Activated CD8-positive, alpha-beta T cell treated with anti-CD3 and anti-CD28 coated beads for 36 hours (primary cell): Measurements from ENCODE around the gene NEK9. TPM values are rescaled to one million over a fixed set of nuclear protein-coding genes. Genes with fewer than 3 reads are reported as not detected.

Source experiments
- ATAC-seq: fragments of 200-7000 bp; cut with Tn5 transposase; one replicate; pipeline ENCODE4 v1.10.0; 2021; ENCODE audit warnings: mild to moderate bottlenecking, moderate library complexity
- CTCF ChIA-PET: fragments of 350-600 bp; sonication (Branson Sonifier 250); formaldehyde crosslinking; loops from one replicate; lab custom pipeline; 2021; ENCODE audit warnings: antibody characterized with exemption; lab: Charles Lee
- POLR2A ChIA-PET: fragments of 350-600 bp; sonication (Branson Sonifier 250); formaldehyde crosslinking; loops from one replicate; lab custom pipeline; 2021; ENCODE audit warnings: antibody characterized with exemption; lab: Charles Lee
- DNase-seq: peaks from one replicate; pipeline ENCODE4 v3.0.0-alpha.2; 2020
- H3K27ac Mint-ChIP-seq: one replicate; pipeline ENCODE4 v1.8.0; 2021; ENCODE audit warnings: mild to moderate bottlenecking, mixed read lengths
- H3K27me3 Mint-ChIP-seq: one replicate; pipeline ENCODE4 v1.8.0; 2021; ENCODE audit warnings: mixed read lengths
- H3K36me3 Mint-ChIP-seq: one replicate; pipeline ENCODE4 v1.8.0; 2021; ENCODE audit warnings: low read depth, mixed read lengths
- H3K4me1 Mint-ChIP-seq: one replicate; pipeline ENCODE4 v1.8.0; 2021; ENCODE audit warnings: low read depth, mixed read lengths
- H3K4me3 Mint-ChIP-seq: one replicate; pipeline ENCODE4 v1.8.0; 2021; ENCODE audit warnings: mild to moderate bottlenecking, moderate library complexity, mixed read lengths
- H3K9me3 Mint-ChIP-seq: one replicate; pipeline ENCODE4 v1.8.0; 2021; ENCODE audit warnings: mixed read lengths
- CTCF ChIP-seq: fragments of 200-600 bp; IDR thresholded peaks from one replicate; pipeline ENCODE4 v1.8.0; 2022; ENCODE audit warnings: antibody characterized with exemption, mild to moderate bottlenecking
- intact Hi-C: fragments of 100-400 bp; cut with micrococcal nuclease; formaldehyde crosslinking; loops from one replicate; pipeline ENCODE4 v1.10.0; 2022
- total RNA-seq, 2 experiments: library from RNA; stranded (reverse); gene quantifications; one replicate each; pipeline ENCODE4 v1.2.3, GENCODE V29; 2021

Gene NEK9
- total RNA-seq, 2 experiments from 2014 or later = 54.9 to 59.5 TPM

GRCh38 chr14:75050852-75051555 lies 75.8 kb downstream of the NEK9 start, which contains the start of gene MLH3:
TSS of gene MLH3 (minus strand) at chr14:75051467. CDS start at chr14:75049655, 1,812 bp downstream.
- intact Hi-C loops = no loop called here
- Mint-ChIP-seq H3K4me1 (peaks cover 56% of the 10 kb centered on the region), H3K4me3 (peak within 1 kb of the TSS; percentile 84), H3K36me3 (peaks cover 68% of the 10 kb centered on the region), H3K27me3 (no peaks in the 10 kb centered on the region), H3K9me3 (no peaks in the 10 kb centered on the region), H3K27ac (peak within 1 kb of the TSS; percentile 91)
- DNase-seq (peak; percentile 81), ATAC-seq (peak; percentile 80)
- no peak for TF ChIP-seq CTCF
- CTCF ChIA-PET = interaction anchor here (1.6 to 5.5 kb wide), 4 partner anchors 12 to 190 kb away, joined by 5 to 28 read pairs (median 8); partner anchors contain the start of gene ACYP1
- POLR2A ChIA-PET = interaction anchor here (1.6 kb wide), 1 partner anchor 13 kb away, joined by 8 read pairs; the partner anchor contains the start of gene ACYP1

GRCh38 chr14:75049731-75050201 lies 77.1 kb downstream of the NEK9 start:
- ChIA-PET POLR2A (interaction anchor here (0.7 to 1.6 kb wide), 5 partner anchors 13 to 1286 kb away, joined by 3 to 5 read pairs (median 4); partner anchors contain the start of genes ACYP1 and ZC2HC1C), CTCF (interaction anchor here (1.3 to 5.5 kb wide), 4 partner anchors 13 to 145 kb away, joined by 4 to 28 read pairs (median 8); partner anchors contain the start of gene ACYP1)
- intact Hi-C loops = no loop called here
- peaks cover 62% of the 10 kb centered on the region for H3K4me1 Mint-ChIP-seq
- H3K4me3 Mint-ChIP-seq = peak overlapping the region; percentile 84
- DNase-seq = no peak
- no peaks in the 10 kb centered on the region for H3K27me3 Mint-ChIP-seq
- H3K9me3 Mint-ChIP-seq = no peaks in the 10 kb centered on the region
- no peak for TF ChIP-seq CTCF
- no peak overlapping the region for H3K27ac Mint-ChIP-seq
- H3K36me3 Mint-ChIP-seq = peaks cover 63% of the 10 kb centered on the region
- ATAC-seq = no peak

- Mint-ChIP-seq H3K36me3 (peaks cover 62% of the 10 kb centered on the region), H3K27ac (no peak overlapping the region), H3K9me3 (no peaks in the 10 kb centered on the region), H3K4me3 (no peak overlapping the region), H3K4me1 (peaks cover 66% of the 10 kb centered on the region), H3K27me3 (no peaks in the 10 kb centered on the region)
- ATAC-seq = no peak
- POLR2A ChIA-PET = interaction anchor here (0.7 to 1.6 kb wide), 5 partner anchors 13 to 1285 kb away, joined by 3 to 5 read pairs (median 3); partner anchors contain the start of gene ACYP1
- CTCF ChIA-PET = interaction anchor here (1.0 to 5.5 kb wide), 7 partner anchors 14 to 257 kb away, joined by 3 to 28 read pairs (median 5); partner anchors contain the start of gene ACYP1
- DNase-seq = no peak
- TF ChIP-seq CTCF = no peak
- intact Hi-C loops = no loop called here
Measured at GRCh38 chr14:75049136-75049535, 77.7 kb downstream of the NEK9 start.

- ChIA-PET POLR2A (interaction anchor here (1.1 kb wide), 1 partner anchor 38 kb away, joined by 3 read pairs; no protein-coding TSS in a partner anchor), CTCF (interaction anchor here (1.0 to 5.5 kb wide), 7 partner anchors 15 to 258 kb away, joined by 3 to 28 read pairs (median 4); partner anchors contain the start of gene ACYP1)
- Mint-ChIP-seq H3K36me3 (peaks cover 55% of the 10 kb centered on the region), H3K4me1 (peaks cover 59% of the 10 kb centered on the region), H3K4me3 (no peak overlapping the region), H3K27ac (no peak overlapping the region), H3K27me3 (no peaks in the 10 kb centered on the region), H3K9me3 (no peaks in the 10 kb centered on the region)
- intact Hi-C loops = no loop called here
- no peak for TF ChIP-seq CTCF
- no peak for ATAC-seq
- DNase-seq = no peak
Measured at GRCh38 chr14:75048101-75048500, 78.7 kb downstream of the NEK9 start.
